ENCODE results near the gene ZNF366.

The ZNF366 gene

GRCh38 chr5:72507231-72507906 lies at the start of gene ZNF366:
Gene ZNF366, minus strand, starts transcription at chr5:72507410. Its CDS starts 45,914 bp downstream, at chr5:72461496.
- no peak for DNase-seq (ENCODE audit: low read depth)

GRCh38 chr5:72556351-72557166 lies 49.3 kb upstream of the ZNF366 start:
- DNase-seq (ENCODE audit: low read depth): peak; percentile 20

GRCh38 chr5:72555871-72556270 lies 48.7 kb upstream of the ZNF366 start:
- no peak for DNase-seq (ENCODE audit: low read depth)

GRCh38 chr5:72554897-72555296 lies 47.7 kb upstream of the ZNF366 start:
- no peak for DNase-seq (ENCODE audit: low read depth)

- DNase-seq (ENCODE audit: low read depth): peak; percentile 47
Measured at GRCh38 chr5:72552041-72552557, 44.9 kb upstream of the ZNF366 start.

GRCh38 chr5:72550595-72550994 lies 43.4 kb upstream of the ZNF366 start:
- no peak for DNase-seq (ENCODE audit: low read depth)

- no peak for DNase-seq (ENCODE audit: low read depth)
Measured at GRCh38 chr5:72543811-72544210, 36.6 kb upstream of the ZNF366 start.

- DNase-seq (ENCODE audit: low read depth): peak; percentile 29
Measured at GRCh38 chr5:72543365-72543764, 36.2 kb upstream of the ZNF366 start.

- DNase-seq (ENCODE audit: low read depth): no peak
Measured at GRCh38 chr5:72542695-72543094, 35.5 kb upstream of the ZNF366 start.

- DNase-seq (ENCODE audit: low read depth): no peak
Measured at GRCh38 chr5:72541501-72542225, 34.5 kb upstream of the ZNF366 start.

- DNase-seq (ENCODE audit: low read depth): no peak
Measured at GRCh38 chr5:72540759-72541438, 33.7 kb upstream of the ZNF366 start.

GRCh38 chr5:72539726-72540125 lies 32.5 kb upstream of the ZNF366 start:
- DNase-seq (ENCODE audit: low read depth): no peak

GRCh38 chr5:72539038-72539437 lies 31.8 kb upstream of the ZNF366 start:
- DNase-seq (ENCODE audit: low read depth): no peak

GRCh38 chr5:72537166-72537565 lies 30.0 kb upstream of the ZNF366 start:
- no peak for DNase-seq (ENCODE audit: low read depth)

GRCh38 chr5:72531496-72532190 lies 24.4 kb upstream of the ZNF366 start:
- no peak for DNase-seq (ENCODE audit: low read depth)

GRCh38 chr5:72530196-72530595 lies 23.0 kb upstream of the ZNF366 start:
- DNase-seq (ENCODE audit: low read depth): no peak

- DNase-seq (ENCODE audit: low read depth): no peak
Measured at GRCh38 chr5:72529383-72529782, 22.2 kb upstream of the ZNF366 start.

GRCh38 chr5:72525816-72526215 lies 18.6 kb upstream of the ZNF366 start:
- DNase-seq (ENCODE audit: low read depth): no peak

GRCh38 chr5:72523960-72524582 lies 16.9 kb upstream of the ZNF366 start:
- peak; percentile 36 for DNase-seq (ENCODE audit: low read depth)

GRCh38 chr5:72522607-72523006 lies 15.4 kb upstream of the ZNF366 start:
- no peak for DNase-seq (ENCODE audit: low read depth)

- DNase-seq (ENCODE audit: low read depth): no peak
Measured at GRCh38 chr5:72519111-72519510, 11.9 kb upstream of the ZNF366 start.
